Transverse colon (tissue), 4 donors: ENCODE measurements around the gene LRRC32. TPM values are rescaled to one million over a fixed set of nuclear protein-coding genes. Genes with fewer than 3 reads are reported as not detected.

Experiments
- DNase-seq: peaks from one replicate; pipeline ENCODE4 v3.0.0-alpha.2; 2019
- H3K27ac ChIP-seq, 4 donors: fragments of 200-600 bp; sonication (generic); 2 replicates each; pipeline ENCODE4 v1.5.1; 2016 to 2018; ENCODE audit warnings: inconsistent platforms in 4 of 4
- H3K27me3 ChIP-seq: fragments of 200-600 bp; sonication (generic); 2 replicates; pipeline ENCODE4 v1.5.1; 2017; ENCODE audit warnings: inconsistent platforms
- H3K36me3 ChIP-seq, 4 donors: fragments of 200-600 bp; sonication (generic); 2 replicates each; pipeline ENCODE4 v1.5.1; 2017 to 2019; ENCODE audit warnings: inconsistent platforms in 4 of 4
- H3K4me1 ChIP-seq, 4 donors: fragments of 200-600 bp; sonication (generic); 2 replicates each; pipeline ENCODE4 v1.5.1; 2017 to 2020; ENCODE audit warnings: inconsistent platforms in 4 of 4
- H3K4me3 ChIP-seq, 4 donors: fragments of 200-600 bp; sonication (generic); 1 replicate in 1 of 4; 2 replicates in 3 of 4; pipeline versions ENCODE4 v1.5.1 to v1.6.1; 2017 to 2019; ENCODE audit warnings: inconsistent platforms in 4 of 4
- H3K9me3 ChIP-seq, 2 donors: fragments of 200-600 bp; sonication (generic); 2 replicates each; pipeline ENCODE4 v1.5.1; 2017 to 2019; ENCODE audit warnings: inconsistent platforms in 2 of 2
- EP300 ChIP-seq: sonication (generic); formaldehyde crosslinking; IDR thresholded peaks from one replicate; pipeline ENCODE4 v1.6.1; 2017; ENCODE audit warnings: antibody characterized with exemption, low read depth
- POLR2A ChIP-seq: fragments of 450-650 bp; IDR thresholded peaks from one replicate; pipeline ENCODE4 v1.6.1; 2016; ENCODE audit warnings: antibody characterized with exemption, mild to moderate bottlenecking, moderate library complexity
- POLR2AphosphoS5 ChIP-seq, 3 donors: sonication (generic); formaldehyde crosslinking; IDR thresholded peaks; one replicate each; pipeline ENCODE4 v1.6.1; 2016; ENCODE audit warnings: antibody characterized with exemption in 3 of 3
- WGBS, 2 donors: methylation state at CpG; one replicate each; pipeline ENCODE4 v1.1.5; 2018; ENCODE audit warnings: low coverage in 1 of 2; 5-methylcytosine and 5-hydroxymethylcytosine counted together
- in situ Hi-C, 4 donors: fragments of 200-750 bp; cut with MboI; loops; one replicate each; pipeline versions ENCODE4 v1.15.0 to v1.15.1; 2017; ENCODE audit warnings: low sequenced_read_pairs in 3 of 4, low pct_ligation_motif_present in 1 of 4, low pct_unique_long_range_greater_than_20kb in 1 of 4
- intact Hi-C: fragments of 100-400 bp; cut with DNase I; formaldehyde crosslinking; loops from one replicate; pipeline ENCODE4 v1.15.1; 2023; ENCODE audit warnings: low total_unique reads
- total RNA-seq, 4 donors: library from RNA; depleted of rRNA; stranded (reverse); fragments of >200 nt; gene quantifications; one replicate each; pipeline ENCODE4 v1.1.0, GENCODE V29; 2016
- TF ChIP-seq, protein P1 (sequence below), 5 experiments: fragments of 200-600 bp in 3 of 5; fragments of 450-650 bp in 2 of 5; sonication (generic) in 3 of 5; IDR thresholded peaks; 1 replicate in 2 of 5; 2 replicates in 3 of 5; pipeline ENCODE4 v1.5.1; 2016 to 2017; ENCODE audit warnings: antibody characterized with exemption in 5 of 5, inconsistent platforms in 3 of 5, mild to moderate bottlenecking in 2 of 5, moderate library complexity in 1 of 5

Gene LRRC32
- total RNA-seq, 4 donors from 2014 or later: 5.1 to 11.5 (median 9.1) TPM

DNA sequence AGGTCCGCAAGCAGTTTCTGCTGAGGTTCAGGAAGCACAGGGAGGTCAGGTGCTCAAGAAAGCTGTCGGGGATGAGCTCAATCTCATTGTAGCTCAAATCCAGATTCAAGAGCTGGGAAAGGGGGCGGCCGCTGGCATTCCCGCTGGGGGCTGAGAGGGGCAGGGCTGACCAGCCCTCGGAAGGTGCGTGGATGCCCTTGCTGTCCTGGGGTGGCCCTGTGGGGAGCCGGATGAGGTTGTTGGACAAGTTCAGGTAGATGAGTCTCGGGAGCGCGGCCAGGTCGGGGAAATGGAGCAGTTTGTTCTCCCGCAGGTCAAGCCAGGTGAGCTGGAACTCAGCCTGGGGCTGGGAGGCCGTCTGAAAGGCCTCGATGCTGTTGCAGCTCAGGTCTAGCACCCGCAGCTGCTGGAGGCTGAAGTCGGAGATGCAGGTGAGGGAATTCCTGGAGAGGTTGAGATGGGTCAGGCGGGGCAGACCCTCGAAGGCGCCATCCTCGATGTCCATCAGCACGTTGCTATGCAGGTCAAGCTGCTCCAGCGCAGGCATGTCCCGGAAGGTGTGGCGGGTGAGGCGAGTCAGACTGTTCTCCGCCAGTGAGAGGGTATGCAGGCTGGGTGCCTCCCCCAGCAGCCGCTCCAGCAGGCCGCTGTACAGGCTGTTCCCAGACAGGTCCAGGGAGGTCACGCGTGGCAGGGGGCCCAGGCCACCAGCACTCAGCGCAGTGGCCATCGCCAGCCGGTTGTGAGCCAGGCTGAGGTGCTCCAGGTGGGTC, 9.8 kb downstream of the LRRC32 start:
- no peaks in the 10 kb centered on the region for H3K36me3 ChIP-seq
- TF ChIP-seq, protein P1, sequence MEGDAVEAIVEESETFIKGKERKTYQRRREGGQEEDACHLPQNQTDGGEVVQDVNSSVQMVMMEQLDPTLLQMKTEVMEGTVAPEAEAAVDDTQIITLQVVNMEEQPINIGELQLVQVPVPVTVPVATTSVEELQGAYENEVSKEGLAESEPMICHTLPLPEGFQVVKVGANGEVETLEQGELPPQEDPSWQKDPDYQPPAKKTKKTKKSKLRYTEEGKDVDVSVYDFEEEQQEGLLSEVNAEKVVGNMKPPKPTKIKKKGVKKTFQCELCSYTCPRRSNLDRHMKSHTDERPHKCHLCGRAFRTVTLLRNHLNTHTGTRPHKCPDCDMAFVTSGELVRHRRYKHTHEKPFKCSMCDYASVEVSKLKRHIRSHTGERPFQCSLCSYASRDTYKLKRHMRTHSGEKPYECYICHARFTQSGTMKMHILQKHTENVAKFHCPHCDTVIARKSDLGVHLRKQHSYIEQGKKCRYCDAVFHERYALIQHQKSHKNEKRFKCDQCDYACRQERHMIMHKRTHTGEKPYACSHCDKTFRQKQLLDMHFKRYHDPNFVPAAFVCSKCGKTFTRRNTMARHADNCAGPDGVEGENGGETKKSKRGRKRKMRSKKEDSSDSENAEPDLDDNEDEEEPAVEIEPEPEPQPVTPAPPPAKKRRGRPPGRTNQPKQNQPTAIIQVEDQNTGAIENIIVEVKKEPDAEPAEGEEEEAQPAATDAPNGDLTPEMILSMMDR (IDR thresholded peaks at IDR 0.05): no peak
- no peak for TF ChIP-seq EP300
- no peak for TF ChIP-seq POLR2A
- TF ChIP-seq POLR2AphosphoS5 (IDR thresholded peaks at IDR 0.05): no peak
- no peak overlapping the region for H3K27ac ChIP-seq
- H3K4me1 ChIP-seq: peaks cover 0 to 15% (median 9%) of the 10 kb centered on the region in 4 donors
- H3K4me3 ChIP-seq: no peak overlapping the region
- intact Hi-C loops: no loop called here
- peak; percentile 6 for DNase-seq
- no peaks in the 10 kb centered on the region for H3K27me3 ChIP-seq
- in situ Hi-C loops: no loop called here
- H3K9me3 ChIP-seq: no peaks in the 10 kb centered on the region
- 76 to 93% methylated on average over 5 to 34 of the region's 34 CpGs for WGBS, 2 donors

- intact Hi-C loops: no loop called here
- TF ChIP-seq POLR2A (no peak), EP300 (no peak), POLR2AphosphoS5 (IDR thresholded peaks at IDR 0.05) (no peak)
- TF ChIP-seq, protein P1 (IDR thresholded peaks at IDR 0.05): no peak
- in situ Hi-C loops: no loop called here
- no peaks in the 10 kb centered on the region for H3K36me3 ChIP-seq
- no peak overlapping the region for H3K4me3 ChIP-seq
- H3K27ac ChIP-seq: no peak overlapping the region
- H3K27me3 ChIP-seq: no peaks in the 10 kb centered on the region
- H3K9me3 ChIP-seq: no peaks in the 10 kb centered on the region
- H3K4me1 ChIP-seq: peaks cover 1 to 22% (median 16%) of the 10 kb centered on the region in 4 donors
- 90% methylated on average over 25 of the region's 28 CpGs; no CpG with 5 or more reads in 1 of the 2 donors for WGBS, 2 donors
- peak; percentile 5 for DNase-seq
Observed at GRCh38 chr11:76659672-76660532, 10.6 kb downstream of the LRRC32 start.

- Histone ChIP-seq H3K36me3 (no peaks in the 10 kb centered on the region), H3K9me3 (no peaks in the 10 kb centered on the region), H3K4me1 (peaks cover 5 to 28% (median 24%) of the 10 kb centered on the region in 4 donors), H3K4me3 (no peak overlapping the region), H3K27me3 (no peaks in the 10 kb centered on the region), H3K27ac (no peak overlapping the region)
- peak; percentile 4 for DNase-seq
- WGBS, 2 donors: 73 to 89% methylated on average over 2 to 25 of the region's 25 CpGs
- in situ Hi-C loops: no loop called here
- intact Hi-C loops: no loop called here
- TF ChIP-seq POLR2A: no peak
- no peak for TF ChIP-seq EP300
- TF ChIP-seq POLR2AphosphoS5 (IDR thresholded peaks at IDR 0.05): no peak
- TF ChIP-seq, protein P1 (IDR thresholded peaks at IDR 0.05): no peak
Observed at GRCh38 chr11:76658651-76659650, 11.6 kb downstream of the LRRC32 start.
